Naive thymus-derived CD4-positive, alpha-beta T cell (primary cell): ENCODE data around the gene FAHD2A. TPM values are rescaled to one million over a fixed set of nuclear protein-coding genes. Genes with fewer than 3 reads are reported as not detected.

ENCODE experiments used
- ATAC-seq: fragments of 150-1000 bp; cut with Tn5 transposase; 2 replicates; pipeline ENCODE4 v1.10.0; 2021; ENCODE audit warnings: mild to moderate bottlenecking, moderate library complexity
- CTCF ChIA-PET: fragments of 350-600 bp; sonication (Branson Sonifier 250); formaldehyde crosslinking; loops from one replicate; lab custom pipeline; 2021; ENCODE audit warnings: antibody characterized with exemption; lab: Charles Lee
- POLR2A ChIA-PET: fragments of 350-600 bp; sonication (Branson Sonifier 250); formaldehyde crosslinking; loops from one replicate; lab custom pipeline; 2021; ENCODE audit warnings: antibody characterized with exemption, inconsistent platforms; lab: Charles Lee
- DNase-seq, 9 donors: peaks; one replicate each; pipeline versions ENCODE4 v3.0.0 to v3.0.0-alpha.2; 2020 to 2022; ENCODE audit warnings: mixed read lengths in 1 of 9
- H3K27ac ChIP-seq: one replicate; pipeline ENCODE4 v1.7.0; 2013; ENCODE audit warnings: mild to moderate bottlenecking, low read depth, low read length, moderate library complexity
- H3K27me3 ChIP-seq, 2 donors: one replicate each; pipeline ENCODE4 v1.7.0; 2013; ENCODE audit warnings: low read length in 2 of 2, mild to moderate bottlenecking in 2 of 2, moderate library complexity in 2 of 2; ENCODE audit not compliant: control insufficient read depth in 2 of 2, insufficient read depth in 2 of 2
- H3K36me3 ChIP-seq, 3 experiments: 1 replicate in 2 of 3; 2 replicates in 1 of 3; pipeline ENCODE4 v1.7.0; 2013; ENCODE audit warnings: low read length in 3 of 3, mild to moderate bottlenecking in 3 of 3, moderate library complexity in 1 of 3; ENCODE audit not compliant: insufficient read depth in 3 of 3, control insufficient read depth in 2 of 3
- H3K4me1 ChIP-seq, 2 donors: one replicate each; pipeline ENCODE4 v1.7.0; 2013; ENCODE audit warnings: low read length in 2 of 2, mild to moderate bottlenecking in 2 of 2, moderate library complexity in 1 of 2; ENCODE audit not compliant: control insufficient read depth in 2 of 2, insufficient read depth in 2 of 2
- H3K4me3 ChIP-seq: 2 replicates; pipeline ENCODE4 v1.7.0; 2013; ENCODE audit warnings: mild to moderate bottlenecking, low read length
- H3K9me3 ChIP-seq, 3 experiments: 1 replicate in 2 of 3; 2 replicates in 1 of 3; pipeline ENCODE4 v1.7.0; 2013; ENCODE audit warnings: low read length in 3 of 3; ENCODE audit not compliant: control insufficient read depth in 2 of 3
- H3K27ac Mint-ChIP-seq, 9 donors: one replicate each; pipeline ENCODE4 v1.8.0; 2020 to 2022; ENCODE audit warnings: mixed read lengths in 9 of 9, mild to moderate bottlenecking in 8 of 9, moderate library complexity in 5 of 9, inconsistent platforms in 2 of 9
- H3K27me3 Mint-ChIP-seq, 5 donors: one replicate each; pipeline ENCODE4 v1.8.0; 2021 to 2022; ENCODE audit warnings: mixed read lengths in 5 of 5, mild to moderate bottlenecking in 1 of 5
- H3K36me3 Mint-ChIP-seq, 5 donors: one replicate each; pipeline ENCODE4 v1.8.0; 2020 to 2022; ENCODE audit warnings: mixed read lengths in 5 of 5, mild to moderate bottlenecking in 3 of 5, inconsistent platforms in 1 of 5
- H3K4me1 Mint-ChIP-seq, 7 donors: one replicate each; pipeline ENCODE4 v1.8.0; 2020 to 2022; ENCODE audit warnings: mixed read lengths in 7 of 7, mild to moderate bottlenecking in 3 of 7, inconsistent platforms in 1 of 7
- H3K4me3 Mint-ChIP-seq, 10 donors: one replicate each; pipeline ENCODE4 v1.8.0; 2020 to 2022; ENCODE audit warnings: mild to moderate bottlenecking in 10 of 10, mixed read lengths in 10 of 10, moderate library complexity in 6 of 10, inconsistent platforms in 2 of 10
- H3K9me3 Mint-ChIP-seq, 11 donors: one replicate each; pipeline ENCODE4 v1.8.0; 2020 to 2022; ENCODE audit warnings: mixed read lengths in 11 of 11, mild to moderate bottlenecking in 4 of 11, inconsistent platforms in 1 of 11, moderate library complexity in 1 of 11
- intact Hi-C, 2 donors: fragments of 100-400 bp; cut with micrococcal nuclease; formaldehyde crosslinking; loops; one replicate each; pipeline ENCODE4 v1.15.1; 2023
- polyA plus RNA-seq, 2 donors: library from polyadenylated mRNA; unstranded; fragments of 300-500 nt; fragmentation: Illumina TruSeq; gene quantifications; one replicate each; pipeline ENCODE4 v1.2.3, GENCODE V29; 2021
- total RNA-seq, 6 experiments: library from RNA in 5 of 6; stranded (reverse) in 5 of 6; gene quantifications; 1 replicate in 5 of 6; 2 replicates in 1 of 6; pipeline ENCODE4 v1.2.3 and lab custom pipeline; 2021 to 2026

Gene FAHD2A
- total and polyA plus RNA-seq, 7 experiments from 2014 or later: 17.9 to 41.4 (median 23.1) TPM

- H3K36me3 Mint-ChIP-seq: no peaks in the 10 kb centered on the region
- DNase-seq (no peak), ATAC-seq (no peak)
- H3K4me1 Mint-ChIP-seq: peaks cover 0 to 4% (median 0%) of the 10 kb centered on the region in 7 donors
- H3K27ac Mint-ChIP-seq: no peak overlapping the region
- no peak overlapping the region for H3K4me3 Mint-ChIP-seq
- H3K27ac ChIP-seq: no peak overlapping the region
- intact Hi-C loops: no loop called here
- no peak overlapping the region for H3K4me3 ChIP-seq
- CTCF ChIA-PET: no interaction called here
- no peaks in the 10 kb centered on the region for H3K4me1 ChIP-seq
- no peaks in the 10 kb centered on the region for H3K9me3 ChIP-seq
- POLR2A ChIA-PET: no interaction called here
- H3K27me3 ChIP-seq: no peaks in the 10 kb centered on the region
- no peaks in the 10 kb centered on the region for H3K36me3 ChIP-seq
- H3K27me3 Mint-ChIP-seq: peaks cover 0 to 21% (median 18%) of the 10 kb centered on the region in 5 donors
- H3K9me3 Mint-ChIP-seq: no peaks in the 10 kb centered on the region
Observed at GRCh38 chr2:95380731-95381130, 21.8 kb upstream of the FAHD2A start.

- Histone ChIP-seq H3K27me3 (no peaks in the 10 kb centered on the region), H3K4me1 (no peaks in the 10 kb centered on the region), H3K36me3 (no peaks in the 10 kb centered on the region), H3K4me3 (no peak overlapping the region), H3K9me3 (no peaks in the 10 kb centered on the region), H3K27ac (no peak overlapping the region)
- peaks cover 0 to 4% (median 0%) of the 10 kb centered on the region in 7 donors for H3K4me1 Mint-ChIP-seq
- POLR2A ChIA-PET: no interaction called here
- CTCF ChIA-PET: no interaction called here
- H3K4me3 Mint-ChIP-seq: no peak overlapping the region
- intact Hi-C loops: no loop called here
- H3K27ac Mint-ChIP-seq: no peak overlapping the region
- no peaks in the 10 kb centered on the region for H3K36me3 Mint-ChIP-seq
- ATAC-seq (no peak), DNase-seq (no peak)
- H3K27me3 Mint-ChIP-seq: peaks cover 0 to 24% (median 15%) of the 10 kb centered on the region in 5 donors
- H3K9me3 Mint-ChIP-seq: no peaks in the 10 kb centered on the region
Observed at GRCh38 chr2:95381212-95382191, 21.0 kb upstream of the FAHD2A start.

- intact Hi-C loops: no loop called here
- Mint-ChIP-seq H3K27me3 (peaks cover 0 to 20% (median 8%) of the 10 kb centered on the region in 5 donors), H3K4me3 (no peak overlapping the region), H3K4me1 (peaks cover 0 to 4% (median 0%) of the 10 kb centered on the region in 7 donors), H3K9me3 (no peaks in the 10 kb centered on the region), H3K27ac (no peak overlapping the region), H3K36me3 (no peaks in the 10 kb centered on the region)
- no peaks in the 10 kb centered on the region for H3K9me3 ChIP-seq
- no peaks in the 10 kb centered on the region for H3K4me1 ChIP-seq
- H3K4me3 ChIP-seq: no peak overlapping the region
- H3K27me3 ChIP-seq: no peaks in the 10 kb centered on the region
- ATAC-seq: no peak
- CTCF ChIA-PET: no interaction called here
- H3K36me3 ChIP-seq: no peaks in the 10 kb centered on the region
- DNase-seq: no peak
- POLR2A ChIA-PET: no interaction called here
- H3K27ac ChIP-seq: no peak overlapping the region
Observed at GRCh38 chr2:95382192-95382591, 20.3 kb upstream of the FAHD2A start.

- ATAC-seq (no peak), DNase-seq (no peak)
- Mint-ChIP-seq H3K27me3 (peaks cover 2 to 20% (median 8%) of the 10 kb centered on the region in 5 donors), H3K9me3 (no peaks in the 10 kb centered on the region), H3K4me1 (peaks cover 0 to 4% (median 0%) of the 10 kb centered on the region in 7 donors), H3K27ac (no peak overlapping the region), H3K4me3 (no peak overlapping the region), H3K36me3 (no peaks in the 10 kb centered on the region)
- intact Hi-C loops: no loop called here
- Histone ChIP-seq H3K4me3 (no peak overlapping the region), H3K36me3 (no peaks in the 10 kb centered on the region), H3K9me3 (no peaks in the 10 kb centered on the region), H3K4me1 (no peaks in the 10 kb centered on the region), H3K27ac (no peak overlapping the region), H3K27me3 (no peaks in the 10 kb centered on the region)
- ChIA-PET CTCF (no interaction called here), POLR2A (no interaction called here)
Observed at GRCh38 chr2:95382686-95383634, 19.5 kb upstream of the FAHD2A start.

- Histone ChIP-seq H3K36me3 (no peaks in the 10 kb centered on the region), H3K4me3 (no peak overlapping the region), H3K4me1 (no peaks in the 10 kb centered on the region), H3K27me3 (no peaks in the 10 kb centered on the region), H3K9me3 (no peaks in the 10 kb centered on the region), H3K27ac (no peak overlapping the region)
- no peak for DNase-seq
- Mint-ChIP-seq H3K4me3 (no peak overlapping the region), H3K27me3 (peaks cover 2 to 21% (median 10%) of the 10 kb centered on the region in 5 donors), H3K9me3 (no peaks in the 10 kb centered on the region), H3K4me1 (peaks cover 0 to 4% (median 0%) of the 10 kb centered on the region in 7 donors), H3K36me3 (no peaks in the 10 kb centered on the region), H3K27ac (no peak overlapping the region)
- CTCF ChIA-PET: no interaction called here
- ATAC-seq: no peak
- POLR2A ChIA-PET: no interaction called here
- intact Hi-C loops: no loop called here
Observed at GRCh38 chr2:95383635-95384027, 18.9 kb upstream of the FAHD2A start.

- H3K27ac ChIP-seq: no peak overlapping the region
- H3K9me3 Mint-ChIP-seq: no peaks in the 10 kb centered on the region
- no peak overlapping the region for H3K4me3 Mint-ChIP-seq
- CTCF ChIA-PET: no interaction called here
- no peak for ATAC-seq
- H3K27ac Mint-ChIP-seq: no peak overlapping the region
- POLR2A ChIA-PET: no interaction called here
- H3K4me3 ChIP-seq: no peak overlapping the region
- peaks cover 2 to 19% (median 5%) of the 10 kb centered on the region in 5 donors for H3K27me3 Mint-ChIP-seq
- H3K4me1 ChIP-seq: no peaks in the 10 kb centered on the region
- H3K36me3 Mint-ChIP-seq: no peaks in the 10 kb centered on the region
- H3K9me3 ChIP-seq: no peaks in the 10 kb centered on the region
- intact Hi-C loops: no loop called here
- H3K27me3 ChIP-seq: no peaks in the 10 kb centered on the region
- DNase-seq: no peak
- H3K36me3 ChIP-seq: no peaks in the 10 kb centered on the region
- H3K4me1 Mint-ChIP-seq: no peaks in the 10 kb centered on the region
Observed at GRCh38 chr2:95384854-95385569, 17.5 kb upstream of the FAHD2A start.
